GM18858 (cell line): ENCODE results near the gene PRICKLE2.

Source experiments
- ATAC-seq: cut with Tn5 transposase; IDR thresholded peaks from one replicate; pipeline ENCODE4 v1.9.1; 2021; ENCODE audit not compliant: unreplicated experiment

PRICKLE2 gene

DNA sequence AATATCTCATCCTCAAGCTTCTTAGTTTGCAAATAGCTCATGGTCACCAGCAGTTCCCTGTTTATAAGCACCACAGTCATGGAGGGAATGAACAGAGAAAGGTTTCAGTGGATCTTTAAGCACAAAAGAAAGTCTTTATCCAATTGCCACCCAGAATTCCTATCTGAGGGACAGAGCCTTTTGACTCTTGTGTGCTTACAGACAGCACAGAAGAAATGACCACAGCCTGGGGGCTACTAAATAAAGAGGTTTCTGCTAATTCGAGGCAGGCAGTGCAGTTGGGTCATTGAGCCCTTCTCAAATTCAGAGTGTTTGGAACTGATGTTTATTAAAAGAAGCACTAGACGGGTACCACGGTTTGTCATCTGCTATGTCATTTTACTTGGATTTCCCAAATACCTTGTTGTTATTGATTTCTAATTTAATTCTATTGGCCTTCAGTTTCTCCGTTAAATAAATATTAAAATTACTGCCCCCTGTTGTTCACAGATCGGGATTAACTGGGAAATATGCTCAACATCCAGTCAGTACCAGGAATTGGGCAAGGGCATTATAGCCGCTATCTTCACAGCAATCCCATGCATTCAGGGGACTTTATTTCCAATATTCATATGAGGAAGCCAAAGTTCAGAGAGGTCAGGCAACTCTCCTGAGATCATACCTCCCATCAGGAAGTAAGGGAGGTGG, 3.6 kb downstream of the PRICKLE2 start:
- ATAC-seq = no peak

DNA sequence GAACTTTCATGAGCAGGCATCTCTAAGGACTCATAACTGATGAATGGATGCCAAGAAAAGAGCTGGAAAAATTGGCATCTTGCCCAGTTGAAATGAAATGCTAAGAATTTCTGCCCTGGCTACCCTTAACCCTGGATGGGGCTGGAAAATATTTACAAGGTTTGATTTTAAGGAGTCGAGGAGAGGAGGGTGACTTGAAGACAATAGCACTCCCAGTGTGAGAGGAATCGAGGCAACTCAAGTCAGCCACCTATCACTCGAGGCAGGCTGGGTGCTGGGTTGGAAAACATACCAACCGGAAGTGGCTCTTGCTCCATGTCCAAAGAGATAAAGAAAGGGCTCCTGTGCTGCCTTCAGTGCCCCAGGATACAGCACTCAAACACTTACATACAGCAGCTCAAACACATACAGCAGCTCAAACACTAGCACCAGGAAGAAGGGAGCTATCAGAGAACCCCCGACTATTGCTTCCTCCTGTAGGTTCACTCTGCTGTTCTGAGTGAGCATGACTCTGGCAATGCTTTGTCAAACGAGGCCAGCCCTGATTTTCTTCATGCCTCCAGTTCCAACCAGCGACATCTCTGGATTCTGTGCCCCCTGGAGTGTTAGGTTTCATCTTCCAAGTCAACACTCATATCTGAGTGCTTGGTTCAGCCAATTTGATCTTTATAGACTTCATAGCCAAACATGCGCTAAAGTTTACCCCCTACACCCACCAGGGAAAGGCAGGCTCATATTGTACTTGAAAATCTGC, 4.9 kb downstream of the PRICKLE2 start:
- ATAC-seq = no peak

DNA sequence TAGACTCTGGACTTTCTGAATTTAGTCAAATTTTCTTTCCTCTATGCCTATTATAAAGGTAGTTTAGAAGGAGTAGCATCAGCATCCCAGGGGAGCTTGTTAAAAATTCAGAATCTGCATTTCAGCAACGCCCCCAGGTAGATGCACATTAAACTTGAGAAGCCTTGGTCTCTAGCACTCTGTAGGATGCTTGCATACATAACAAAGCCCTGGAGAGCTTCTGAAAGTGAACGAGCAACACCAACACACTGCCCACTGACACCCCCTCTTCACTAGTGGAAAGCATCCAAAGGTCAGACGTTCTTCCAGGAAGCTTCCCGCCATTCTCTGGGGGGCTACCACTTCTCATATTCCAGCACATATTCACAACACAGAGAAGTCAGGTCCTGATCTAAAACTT, 6.5 kb downstream of the PRICKLE2 start:
- no peak for ATAC-seq

DNA sequence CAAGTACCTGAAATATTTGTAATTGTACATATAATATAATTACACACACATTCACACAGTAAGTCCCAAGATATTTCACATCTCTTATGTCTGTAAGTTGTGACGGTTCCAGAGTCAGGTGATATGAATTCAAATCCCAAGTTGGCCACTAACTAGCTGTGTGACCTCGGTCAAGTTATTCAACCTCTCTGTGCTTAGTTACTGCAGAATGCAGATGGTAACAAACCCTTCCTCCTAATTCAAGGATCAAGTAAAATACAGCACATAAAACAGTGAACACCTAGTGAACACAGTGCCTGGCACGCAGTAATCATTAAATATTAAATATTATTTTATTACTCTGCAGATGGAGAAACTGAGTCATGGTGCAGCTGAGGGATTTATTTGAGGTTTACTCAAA, 6.9 kb downstream of the PRICKLE2 start:
- ATAC-seq = no peak

DNA sequence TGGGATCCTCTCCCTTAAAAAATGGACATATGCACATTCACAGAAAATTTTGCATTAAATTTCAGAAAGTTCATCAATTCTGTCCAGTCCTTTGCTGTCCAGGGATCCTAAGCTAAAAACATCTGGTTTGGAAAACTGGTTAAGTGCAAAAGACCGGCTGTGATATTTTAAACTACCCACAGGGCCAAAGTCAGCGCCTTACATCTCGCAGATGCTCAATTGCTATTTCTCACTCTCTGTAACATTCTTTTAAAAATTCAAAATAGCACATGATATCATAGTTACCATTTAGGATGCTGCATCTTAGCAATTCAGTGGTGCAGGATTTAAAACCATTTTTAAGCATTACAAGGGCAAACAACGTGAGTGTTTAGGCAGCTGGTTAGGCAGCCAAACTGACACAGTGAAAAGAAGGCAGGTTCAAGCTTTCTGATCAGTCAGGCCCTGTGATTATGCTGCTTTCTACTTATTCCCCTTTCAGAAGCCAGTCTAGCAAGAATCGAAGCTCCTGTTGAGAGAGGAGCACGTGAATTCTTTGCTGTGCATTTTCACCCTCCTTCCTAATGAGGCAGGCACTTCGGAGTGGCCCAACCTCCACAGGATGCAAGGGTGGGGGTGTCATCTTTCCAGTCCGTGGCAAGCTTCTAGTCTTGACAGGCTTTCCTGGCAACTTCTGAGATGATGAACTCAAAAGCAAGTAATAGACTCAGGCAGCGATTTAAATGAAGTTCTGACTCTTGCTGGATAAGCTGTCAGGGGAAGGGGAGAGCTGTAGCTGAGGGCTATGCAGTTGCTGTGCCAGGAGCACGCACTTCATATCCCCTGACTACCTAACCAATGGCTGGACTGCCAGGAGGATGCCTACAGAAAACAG, 8.8 kb downstream of the PRICKLE2 start:
- no peak for ATAC-seq

DNA sequence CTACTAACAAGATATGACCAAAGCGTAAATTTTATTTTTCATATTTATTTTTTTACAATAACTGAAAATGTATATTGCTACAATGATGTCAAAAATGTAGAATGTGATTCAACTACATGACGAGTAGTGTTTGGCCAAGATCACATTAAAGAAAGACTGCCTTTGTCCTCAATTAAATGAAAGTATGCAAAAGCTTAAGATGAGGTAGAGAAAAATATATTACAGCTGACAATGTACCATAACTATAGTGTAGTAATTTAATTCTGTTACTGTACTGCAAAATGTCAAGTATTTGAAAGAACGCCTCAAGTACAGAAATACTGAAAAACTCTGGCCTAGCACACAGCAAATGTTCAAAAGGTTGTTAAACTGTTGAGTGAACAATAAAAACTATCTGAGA, 9.7 kb downstream of the PRICKLE2 start:
- no peak for ATAC-seq

DNA sequence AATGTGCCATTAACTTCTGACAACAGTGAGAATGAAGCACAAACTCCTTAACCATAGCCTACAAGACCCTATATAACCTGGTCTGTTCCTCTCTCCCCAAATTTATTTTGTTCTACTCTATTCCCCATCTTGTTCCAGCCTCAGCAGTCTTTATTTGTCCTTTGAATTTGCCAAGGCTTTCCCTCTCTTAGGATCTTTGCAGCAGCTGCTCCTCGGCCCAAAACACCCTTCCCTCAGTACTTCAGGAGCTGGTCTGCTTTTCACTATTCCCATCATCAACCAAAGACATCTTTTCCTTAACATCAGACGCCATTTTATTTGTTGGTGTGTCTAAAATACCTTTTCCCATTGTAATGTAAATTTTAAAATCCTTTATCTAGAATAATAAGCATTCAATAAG, 10.2 kb downstream of the PRICKLE2 start:
- ATAC-seq = no peak

DNA sequence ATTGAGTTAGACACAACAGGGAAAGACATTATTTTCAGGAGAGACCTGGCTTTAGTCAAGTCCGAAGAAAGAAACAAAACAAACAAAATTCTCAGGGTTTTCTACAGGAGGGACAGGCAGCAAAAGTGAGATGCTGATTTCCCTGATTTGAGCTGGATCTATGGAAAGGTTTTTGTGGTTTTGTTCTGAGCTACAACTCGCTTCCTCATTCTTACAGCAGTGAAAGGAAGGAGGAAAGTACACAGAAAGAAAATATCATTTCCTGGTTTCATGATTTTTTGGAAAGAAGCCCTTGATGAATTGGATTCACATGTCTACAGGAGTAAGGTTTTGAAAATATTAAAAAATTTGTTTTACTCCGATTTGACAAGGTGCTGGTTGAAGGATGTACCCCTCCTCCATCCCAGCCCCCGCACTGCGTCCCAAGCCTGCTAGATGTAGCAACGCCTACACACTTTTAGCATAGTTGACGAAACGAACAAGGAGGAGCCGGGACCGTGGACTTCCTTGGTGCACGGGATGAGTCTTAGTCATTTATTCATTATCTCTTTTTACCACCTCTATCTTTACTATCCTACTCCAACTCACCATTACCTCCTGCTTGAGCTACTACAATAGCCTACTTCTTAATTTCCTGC, 10.8 kb downstream of the PRICKLE2 start:
- ATAC-seq = no peak

DNA sequence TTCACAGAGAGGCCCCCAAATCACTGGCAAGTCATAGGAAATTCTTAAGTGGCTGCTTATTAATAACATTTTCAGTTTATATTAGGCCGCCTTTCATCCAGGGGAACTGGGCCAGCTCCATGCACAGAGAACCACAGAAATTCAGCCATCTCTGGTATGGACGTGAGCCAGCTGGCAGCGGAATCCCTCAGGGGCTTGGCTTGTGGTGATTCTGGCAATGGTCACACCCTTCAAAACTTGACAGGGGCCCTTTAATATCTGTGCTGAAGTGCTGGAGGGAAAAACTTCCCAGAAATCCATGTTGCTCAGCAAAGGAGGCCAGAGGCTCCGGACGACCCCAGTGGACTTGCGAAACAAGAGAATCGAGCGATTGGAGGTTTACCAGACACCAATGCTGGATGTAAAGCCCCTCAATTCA, 11.3 kb downstream of the PRICKLE2 start:
- ATAC-seq = no peak

DNA sequence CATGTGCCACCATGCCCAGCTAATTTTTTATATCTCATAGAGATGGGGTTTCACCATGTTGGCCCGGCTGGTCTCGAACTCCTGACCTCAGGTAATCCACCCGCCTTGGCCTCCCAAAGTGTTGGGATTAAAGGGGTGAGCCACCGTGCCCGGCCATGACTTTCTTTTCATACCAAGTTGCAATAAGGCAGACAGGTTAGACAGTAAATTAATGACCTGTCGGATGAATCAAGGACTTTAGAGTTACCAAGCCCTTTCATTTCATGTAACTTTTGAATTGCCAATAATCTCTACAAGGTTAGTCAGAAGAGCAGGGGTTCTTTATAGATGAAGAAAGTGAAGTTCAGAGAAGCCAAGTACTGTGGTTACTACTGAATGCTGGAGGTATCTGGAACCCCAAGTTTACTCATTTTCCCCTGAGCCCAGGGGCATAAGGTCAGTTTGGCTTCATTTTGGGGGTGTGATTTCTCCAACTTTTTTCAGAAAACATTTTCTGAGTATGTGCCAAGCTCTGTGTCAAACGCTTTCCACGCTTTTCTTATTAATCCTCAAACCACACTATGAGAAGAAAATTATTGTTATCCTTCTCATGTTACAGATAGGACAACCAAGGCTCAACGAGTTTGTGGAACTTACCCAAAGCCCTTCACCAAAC, 11.9 kb downstream of the PRICKLE2 start:
- no peak for ATAC-seq

DNA sequence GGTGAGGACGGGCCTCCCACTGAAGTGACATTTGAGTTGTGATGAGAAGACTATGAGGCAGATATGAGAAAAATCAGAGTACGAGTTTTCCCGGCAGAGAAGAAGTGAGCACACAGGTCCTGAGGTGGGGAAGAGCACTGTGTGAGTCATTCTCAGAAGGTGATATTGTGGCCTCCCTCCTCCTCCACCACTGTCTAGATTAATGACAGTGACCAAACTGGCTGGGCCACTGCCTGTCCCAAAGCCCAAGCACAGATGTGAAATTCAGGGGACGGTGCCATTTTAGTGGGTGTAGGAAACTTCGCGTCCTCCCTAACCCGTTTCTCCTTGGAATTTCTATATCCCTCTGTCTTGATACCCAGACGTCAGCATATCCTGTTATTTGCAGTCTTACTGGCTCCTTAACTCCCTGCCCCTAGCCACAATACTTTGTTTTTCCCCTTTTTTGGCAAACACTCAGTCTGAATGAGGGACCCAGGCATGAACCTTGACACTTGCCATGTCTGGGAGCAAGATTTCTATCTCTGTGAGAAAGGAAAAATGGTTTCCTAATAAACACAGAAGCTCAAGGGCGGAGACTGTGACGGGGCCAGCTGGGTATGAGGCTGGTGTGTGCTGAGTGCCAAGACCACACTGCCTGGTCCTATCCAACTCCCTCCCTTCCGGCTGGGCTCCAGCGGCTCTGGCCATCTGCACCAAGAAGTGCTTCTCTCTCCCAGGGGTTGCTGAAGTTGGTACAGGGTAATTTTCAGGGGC, 15.2 kb downstream of the PRICKLE2 start:
- no peak for ATAC-seq

DNA sequence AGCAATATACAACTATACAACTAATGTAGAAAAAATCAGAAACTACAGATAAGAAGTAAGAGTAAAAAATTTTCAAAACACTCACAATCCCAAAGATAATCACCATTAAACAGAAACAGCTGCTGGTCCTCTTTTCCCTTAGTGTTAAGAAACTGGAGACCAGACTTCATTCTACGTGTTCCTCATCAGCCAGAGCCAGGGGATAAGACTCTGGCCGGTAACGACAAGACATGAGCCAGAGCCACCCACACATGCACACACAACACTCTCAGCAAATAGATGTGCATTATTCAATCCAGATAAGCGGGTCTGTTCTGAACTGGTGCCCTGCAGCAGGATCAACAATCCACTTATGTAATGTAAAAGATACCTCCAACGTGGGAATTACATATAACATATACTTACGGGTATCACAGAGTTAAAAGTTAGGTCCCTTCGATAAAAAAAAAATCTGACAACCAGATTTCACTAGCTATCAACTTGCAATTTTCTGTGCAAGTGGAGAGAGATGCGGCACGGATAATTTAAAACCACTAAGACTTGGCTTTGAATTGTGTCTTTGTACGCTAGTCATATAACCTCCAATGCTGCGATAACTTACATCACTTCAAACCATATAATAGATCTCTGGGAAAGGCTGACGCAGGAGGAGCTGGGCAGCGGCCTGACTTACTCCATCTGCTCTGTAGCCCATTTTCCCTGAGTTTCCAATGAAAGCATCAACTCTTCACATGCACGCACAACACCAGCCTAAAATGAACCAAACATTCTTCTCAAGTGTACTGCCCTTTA, 17.8 kb downstream of the PRICKLE2 start:
- no peak for ATAC-seq

DNA sequence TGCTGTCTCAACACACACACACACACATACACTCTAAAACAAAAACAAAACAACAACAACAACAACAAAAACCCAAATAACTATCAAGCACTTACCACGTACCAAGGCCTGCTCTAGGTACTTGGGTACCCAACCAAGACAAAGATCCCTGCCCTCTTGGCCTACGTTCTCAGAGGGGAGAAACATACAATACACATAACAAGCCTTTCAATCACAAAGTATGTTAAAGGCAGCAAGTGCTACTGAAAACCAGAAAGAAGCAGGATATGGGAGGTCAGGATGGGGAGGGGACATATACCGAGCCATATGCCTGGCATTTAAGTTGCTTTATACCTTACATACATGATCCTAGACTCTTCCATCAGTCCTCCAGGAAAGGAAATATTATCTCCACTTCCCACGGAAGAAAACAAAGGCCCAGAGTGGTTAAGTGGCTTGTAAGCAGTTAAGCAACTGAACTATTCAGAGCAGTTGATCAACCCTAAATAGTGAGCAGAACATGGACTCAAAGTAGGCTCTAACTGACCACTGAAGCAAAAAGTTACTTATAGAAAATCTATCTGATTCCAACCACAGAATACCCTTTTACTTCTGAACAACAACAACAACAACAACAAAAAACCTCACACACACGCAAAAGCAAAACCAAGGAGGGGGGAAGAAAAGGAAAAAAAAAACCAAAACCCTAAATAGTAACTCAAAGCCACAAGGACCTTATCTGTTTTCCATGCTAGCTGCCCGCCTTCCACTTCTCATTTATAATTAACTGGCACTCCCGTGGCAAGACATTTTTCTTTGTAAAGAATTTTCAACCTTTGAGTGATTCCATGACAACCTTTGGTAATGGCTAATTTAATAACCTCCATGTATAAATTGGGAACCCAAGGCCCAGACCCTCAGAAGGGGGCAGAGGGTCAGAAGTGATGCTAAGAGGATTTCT, 21.0 kb downstream of the PRICKLE2 start:
- ATAC-seq = no peak

DNA sequence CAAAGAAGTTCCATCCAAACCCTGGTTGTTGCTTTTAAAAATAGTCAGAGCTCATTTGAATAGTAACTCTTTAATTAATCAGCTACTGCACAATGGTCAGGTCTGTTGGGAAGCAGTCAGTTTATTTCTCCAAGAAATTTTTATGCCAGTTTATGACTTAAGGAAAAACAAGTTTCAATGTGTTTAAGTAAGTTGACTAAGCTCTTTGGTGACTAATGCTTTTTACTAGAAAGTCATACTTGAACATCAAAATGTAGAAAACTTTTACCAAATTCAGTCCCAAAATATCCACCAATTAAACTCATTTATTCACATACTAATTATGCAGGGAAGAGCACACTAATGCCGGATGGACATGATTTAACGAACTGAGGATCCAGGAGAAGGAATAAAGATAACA, 22.1 kb downstream of the PRICKLE2 start:
- no peak for ATAC-seq

DNA sequence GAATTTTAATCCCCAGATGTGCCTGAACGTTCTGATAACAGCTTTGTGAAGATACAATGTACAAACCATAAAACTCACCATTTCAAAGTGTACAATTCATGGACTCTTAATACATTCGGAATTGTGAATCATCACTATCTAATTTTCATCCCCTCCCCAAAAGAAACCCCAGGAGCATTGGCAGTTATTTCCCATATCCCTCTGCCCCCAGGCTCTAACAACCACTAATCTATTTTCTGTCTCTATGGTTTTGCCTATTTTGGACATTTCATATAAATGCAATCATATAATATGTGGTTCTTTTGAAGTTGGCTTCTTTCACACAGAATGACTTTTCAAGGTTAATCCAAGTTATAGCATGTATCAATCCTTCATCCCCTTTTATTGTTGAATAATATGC, 25.3 kb downstream of the PRICKLE2 start:
- no peak for ATAC-seq

DNA sequence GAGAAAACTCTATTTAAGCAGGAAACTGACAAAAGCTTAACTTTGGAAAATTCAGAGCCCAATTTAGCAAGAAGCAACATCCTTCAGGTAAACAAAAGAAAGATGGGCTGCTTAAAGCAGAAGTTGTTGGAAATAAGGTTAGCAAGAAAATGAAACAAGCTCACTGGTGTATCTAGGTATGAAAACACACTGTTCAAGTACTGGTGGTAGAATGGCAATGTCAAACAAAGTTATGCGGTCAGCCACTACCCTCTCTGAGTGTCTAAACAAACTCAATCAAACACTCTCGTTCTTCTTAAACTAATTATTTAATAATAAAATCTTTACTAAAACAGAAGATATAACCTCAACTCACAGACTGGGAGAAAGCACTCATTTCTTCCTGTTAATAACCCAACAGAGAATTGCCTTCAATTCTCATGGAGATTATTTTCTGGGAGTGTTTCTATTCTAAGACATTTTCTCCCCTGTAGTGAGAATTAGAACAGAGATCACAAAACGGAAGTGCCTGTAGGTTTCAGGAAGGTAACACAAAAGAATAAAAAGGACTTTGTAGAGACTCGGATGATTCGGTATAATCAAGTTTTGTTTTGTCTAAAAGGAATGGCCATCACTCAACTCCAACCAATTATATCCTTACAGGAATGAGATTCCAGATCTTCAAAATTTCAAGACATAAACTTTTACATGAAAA, 28.9 kb downstream of the PRICKLE2 start:
- ATAC-seq = no peak

DNA sequence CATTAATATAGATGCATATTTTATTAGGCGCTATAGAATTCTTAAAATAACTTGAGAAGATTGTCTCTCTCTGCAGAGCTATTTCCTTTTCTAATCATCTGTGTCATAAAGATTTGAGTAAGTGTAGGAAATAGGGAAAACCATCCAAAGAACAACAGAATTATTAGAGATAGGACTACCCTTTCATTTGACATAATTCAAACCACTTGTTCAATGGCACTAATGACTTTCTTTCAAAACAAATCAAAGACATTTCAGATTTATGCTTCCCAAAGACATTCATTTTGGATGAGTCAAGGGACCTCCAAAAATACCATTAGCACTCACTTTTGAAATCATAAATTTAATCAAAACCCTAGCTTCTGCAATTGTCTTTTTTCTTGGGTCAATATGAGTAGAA, 29.5 kb downstream of the PRICKLE2 start:
- no peak for ATAC-seq

DNA sequence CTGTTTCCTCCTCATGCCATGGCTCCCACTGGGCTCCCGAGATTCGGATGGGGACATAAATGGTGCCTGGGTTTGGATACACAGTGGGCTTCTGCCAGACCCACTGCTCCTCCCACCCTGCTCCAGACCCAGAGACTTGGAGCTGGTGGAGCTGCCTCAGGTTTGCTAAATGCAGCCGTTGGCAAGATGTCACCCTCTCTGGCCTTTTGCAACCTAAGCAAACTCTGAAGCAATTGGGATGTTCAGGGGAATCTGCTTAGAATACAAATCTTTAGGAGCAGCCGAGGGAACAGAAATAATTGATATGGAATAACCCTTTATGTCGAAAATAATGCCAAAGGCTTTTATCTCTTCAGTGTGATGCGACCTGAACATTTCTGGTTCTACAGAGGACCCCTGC, 33.4 kb downstream of the PRICKLE2 start:
- no peak for ATAC-seq
